ENCODE data around the gene BLOC1S4.
"Not testable (repeated sequence)": the region's sequence is repeated elsewhere in the genome, so short reads cannot be mapped to it uniquely, and the experiment has no call there.

BLOC1S4 gene

GRCh38 chr4:6746721-6747293, 30.8 kb downstream of the BLOC1S4 start:
- DNase-seq, result no peak

GRCh38 chr4:6747294-6748051, 31.5 kb downstream of the BLOC1S4 start:
- no peak for DNase-seq

- DNase-seq, result no peak
Measured at GRCh38 chr4:6748286-6748685, 32.3 kb downstream of the BLOC1S4 start.

- no peak for DNase-seq
Measured at GRCh38 chr4:6749340-6750171, 33.6 kb downstream of the BLOC1S4 start.

GRCh38 chr4:6750286-6751221, 34.6 kb downstream of the BLOC1S4 start:
- no peak for DNase-seq

GRCh38 chr4:6751611-6752485, 35.9 kb downstream of the BLOC1S4 start:
- DNase-seq, result no peak

GRCh38 chr4:6752486-6752829, 36.5 kb downstream of the BLOC1S4 start:
- no peak for DNase-seq

- no peak for DNase-seq
Measured at GRCh38 chr4:6753103-6753560, 37.2 kb downstream of the BLOC1S4 start.

GRCh38 chr4:6753891-6754290, 37.9 kb downstream of the BLOC1S4 start:
- no peak for DNase-seq

GRCh38 chr4:6754481-6755087, 38.6 kb downstream of the BLOC1S4 start:
- no peak for DNase-seq

- no peak for DNase-seq
Measured at GRCh38 chr4:6755088-6755753, 39.2 kb downstream of the BLOC1S4 start.

- DNase-seq, result not testable (repeated sequence)
Measured at GRCh38 chr4:6756345-6756744, 40.4 kb downstream of the BLOC1S4 start.

GRCh38 chr4:6758728-6759127, 42.8 kb downstream of the BLOC1S4 start:
- DNase-seq, result no peak

- DNase-seq, result no peak
Measured at GRCh38 chr4:6760865-6761264, 44.9 kb downstream of the BLOC1S4 start.

- no peak for DNase-seq
Measured at GRCh38 chr4:6761649-6762615, 46.0 kb downstream of the BLOC1S4 start.

GRCh38 chr4:6763330-6763851, 47.4 kb downstream of the BLOC1S4 start:
- DNase-seq, result no peak

- DNase-seq, result no peak
Measured at GRCh38 chr4:6764976-6765620, 49.1 kb downstream of the BLOC1S4 start.

- DNase-seq, result no peak
Measured at GRCh38 chr4:6765703-6766102, 49.7 kb downstream of the BLOC1S4 start.

Measured in activated CD8-positive, alpha-beta memory T cell treated with anti-CD3 and anti-CD28 coated beads, Interleukin-2, amount 50 U/mL, for 48 hours (primary cell).